ENCODE data around the gene APLF.
"Not testable (repeated sequence)": the region's sequence is repeated elsewhere in the genome, so short reads cannot be mapped to it uniquely, and the experiment has no call there.

Gene APLF

GRCh38 chr2:68590702-68591101 lies 123.3 kb downstream of the APLF start:
- no peak for DNase-seq

GRCh38 chr2:68591225-68591624 lies 123.8 kb downstream of the APLF start:
- DNase-seq: no peak

- no peak for DNase-seq
Measured at GRCh38 chr2:68594041-68594440, 126.7 kb downstream of the APLF start.

- DNase-seq: no peak
Measured at GRCh38 chr2:68594674-68595492, 127.5 kb downstream of the APLF start.

- not testable (repeated sequence) for DNase-seq
Measured at GRCh38 chr2:68595493-68595785, 128.1 kb downstream of the APLF start.

GRCh38 chr2:68600495-68600894 lies 133.1 kb downstream of the APLF start:
- not testable (repeated sequence) for DNase-seq

GRCh38 chr2:68603059-68603458 lies 135.7 kb downstream of the APLF start:
- DNase-seq: no peak

GRCh38 chr2:68604077-68604476 lies 136.7 kb downstream of the APLF start:
- DNase-seq: no peak

- DNase-seq: no peak
Measured at GRCh38 chr2:68605939-68606338, 138.6 kb downstream of the APLF start.

- no peak for DNase-seq
Measured at GRCh38 chr2:68606759-68607158, 139.4 kb downstream of the APLF start.

- DNase-seq: no peak
Measured at GRCh38 chr2:68607837-68608236, 140.5 kb downstream of the APLF start.

GRCh38 chr2:68612765-68613519 lies 145.6 kb downstream of the APLF start:
- DNase-seq: no peak

GRCh38 chr2:68620772-68621171 lies 153.4 kb downstream of the APLF start:
- no peak for DNase-seq

- no peak for DNase-seq
Measured at GRCh38 chr2:68623820-68624219, 156.4 kb downstream of the APLF start.

GRCh38 chr2:68627615-68628014 lies 160.2 kb downstream of the APLF start:
- DNase-seq: no peak

Data from NCI-H524 treated with DMSO at 0.1 percent for 48 hours (cell line).